Measurements from ENCODE around the gene MYO9B.

Gene MYO9B

DNA sequence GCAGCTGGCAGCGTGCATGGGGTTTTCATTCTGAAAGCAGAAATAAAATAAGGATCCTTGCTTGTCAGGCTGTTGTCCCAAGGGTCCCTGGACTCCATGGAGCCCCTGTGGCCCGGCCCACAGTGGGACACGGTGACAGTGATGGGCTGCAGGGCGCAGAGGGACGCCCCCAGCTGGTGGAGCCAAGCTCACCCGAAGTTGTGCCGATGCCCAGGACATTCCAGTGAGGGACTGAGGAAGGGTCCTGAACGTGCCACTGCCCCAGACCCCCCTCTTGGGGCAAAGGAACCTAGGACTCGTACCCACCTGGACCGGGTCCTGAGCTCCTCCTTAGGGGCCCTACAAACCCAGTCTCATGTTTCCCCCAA lies 35.0 kb downstream of the MYO9B start:
- DNase-seq (ENCODE audit: low read depth) = no peak
- no peak overlapping the region for H3K4me3 ChIP-seq (ENCODE audit: low read depth, low read length)

DNA sequence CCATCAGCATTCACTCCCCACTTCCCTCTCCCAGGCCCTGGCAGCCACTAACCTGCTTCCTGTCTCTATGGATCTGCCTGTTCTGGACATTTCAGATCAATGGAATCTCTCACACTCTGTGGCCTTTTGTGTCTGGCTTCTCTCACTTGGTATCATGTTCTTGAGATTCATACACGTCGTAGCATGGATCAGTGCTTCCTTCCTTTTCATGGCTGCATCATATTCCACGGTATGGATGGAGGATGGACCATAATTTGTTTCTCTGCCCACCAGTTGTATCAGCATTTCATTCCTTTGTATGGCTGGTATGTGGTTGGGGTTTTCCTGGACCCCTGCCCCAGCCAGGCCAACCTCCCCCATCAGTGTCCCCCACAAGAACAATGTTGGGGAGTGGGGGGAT lies 36.2 kb downstream of the MYO9B start:
- no peak for DNase-seq (ENCODE audit: low read depth)

DNA sequence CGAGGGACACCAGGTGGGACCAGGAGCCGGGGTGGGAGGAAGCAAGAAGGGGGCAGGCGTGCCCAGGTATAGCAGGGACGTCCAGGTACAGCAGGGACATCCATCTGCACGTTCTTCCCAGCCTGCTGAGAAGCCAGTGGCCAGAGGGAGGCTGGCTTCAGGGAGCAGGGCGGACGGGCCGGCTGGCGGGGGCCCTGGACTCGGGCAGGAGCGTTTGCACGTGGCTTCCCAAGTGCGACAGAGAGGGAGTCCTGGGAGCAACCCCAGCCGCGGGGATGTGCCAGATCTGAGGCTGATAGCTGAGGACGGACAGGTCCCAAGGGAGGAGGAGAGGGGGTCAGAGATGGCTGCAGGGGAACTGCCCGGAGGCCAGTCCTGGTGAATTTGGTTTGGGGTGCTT lies 36.7 kb downstream of the MYO9B start:
- H3K4me3 ChIP-seq (ENCODE audit: low read depth, low read length) = no peak overlapping the region
- DNase-seq (ENCODE audit: low read depth) = no peak

More for the DNA sequence above, 36.2 kb downstream of the MYO9B start:
- H3K4me3 ChIP-seq (ENCODE audit: low read depth, low read length) = no peak overlapping the region

DNA sequence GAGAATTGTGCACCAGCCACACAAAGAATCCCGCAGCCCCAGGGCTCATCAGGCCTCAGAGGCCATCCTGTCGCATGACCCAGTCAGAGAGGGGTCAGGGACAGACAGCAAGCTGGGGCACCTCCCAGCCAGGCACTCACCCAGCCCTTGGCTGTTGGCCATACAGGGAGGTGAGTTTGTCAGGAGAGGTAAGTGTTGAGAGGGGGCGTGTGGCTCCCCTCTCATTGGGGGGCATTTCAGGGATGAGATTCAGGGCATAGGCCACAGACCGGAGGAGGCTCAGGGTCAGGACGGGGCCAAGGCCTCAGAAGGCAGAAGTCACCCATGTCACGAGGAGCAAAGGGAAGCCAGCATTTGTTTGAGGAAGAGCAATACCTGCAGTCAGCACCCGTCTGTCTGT lies 37.1 kb downstream of the MYO9B start:
- H3K4me3 ChIP-seq (ENCODE audit: low read depth, low read length) = no peak overlapping the region
- no peak for DNase-seq (ENCODE audit: low read depth)

DNA sequence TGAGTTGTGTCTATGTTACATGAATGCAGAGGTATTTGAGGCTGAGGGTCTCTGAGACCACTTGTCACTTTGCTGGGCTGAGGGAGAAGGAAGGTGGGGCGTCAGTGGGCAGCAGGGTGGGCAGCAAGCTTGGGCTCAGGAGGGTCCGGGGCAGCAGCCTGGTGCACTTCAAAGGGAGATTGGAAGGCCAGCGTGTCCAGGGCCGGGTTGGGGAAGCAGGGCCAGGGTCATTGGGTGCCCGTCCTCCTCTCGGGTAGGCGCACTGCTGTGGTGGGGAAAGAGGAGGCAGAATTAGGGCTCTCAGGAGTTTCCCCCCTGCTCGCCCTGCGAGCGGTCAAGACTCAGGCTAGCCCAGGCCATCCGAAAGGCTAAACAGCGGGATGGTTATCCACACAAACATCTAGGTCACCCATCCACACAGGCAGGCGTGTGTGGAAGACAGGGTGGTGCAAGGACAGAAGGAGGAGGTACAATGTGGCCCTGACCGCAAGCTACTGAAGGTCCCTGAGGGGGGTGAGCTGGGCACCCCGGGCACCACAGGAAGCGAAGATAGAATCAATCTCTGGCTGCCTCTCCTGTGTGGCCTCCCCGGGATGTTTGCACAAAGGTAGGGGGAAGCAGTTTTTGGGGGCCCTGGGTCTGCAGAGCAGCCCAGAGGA lies 37.7 kb downstream of the MYO9B start:
- no peak overlapping the region for H3K4me3 ChIP-seq (ENCODE audit: low read depth, low read length)
- no peak for DNase-seq (ENCODE audit: low read depth)

DNA sequence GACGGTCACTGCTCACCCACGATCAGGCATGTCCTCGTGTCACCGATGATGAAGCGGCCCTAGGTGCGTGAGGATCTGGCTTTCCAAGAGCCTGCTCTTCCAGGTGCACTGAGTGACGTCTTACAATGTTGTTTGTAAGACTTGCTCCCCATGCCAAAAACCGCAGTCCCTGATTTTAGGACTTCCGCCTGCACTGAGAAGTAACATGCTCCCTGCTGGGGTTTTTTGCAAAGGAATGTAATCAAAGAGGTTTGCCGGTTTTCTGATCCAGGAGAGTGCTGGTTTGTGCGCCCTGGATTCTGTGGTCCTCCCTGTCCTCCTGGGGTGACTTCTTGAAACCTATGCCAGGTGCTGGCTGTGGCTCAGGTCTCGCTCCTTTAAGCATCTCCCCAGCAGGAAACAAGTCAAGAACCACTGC lies 38.8 kb downstream of the MYO9B start:
- no peak overlapping the region for H3K4me3 ChIP-seq (ENCODE audit: low read depth, low read length)
- DNase-seq (ENCODE audit: low read depth) = no peak

DNA sequence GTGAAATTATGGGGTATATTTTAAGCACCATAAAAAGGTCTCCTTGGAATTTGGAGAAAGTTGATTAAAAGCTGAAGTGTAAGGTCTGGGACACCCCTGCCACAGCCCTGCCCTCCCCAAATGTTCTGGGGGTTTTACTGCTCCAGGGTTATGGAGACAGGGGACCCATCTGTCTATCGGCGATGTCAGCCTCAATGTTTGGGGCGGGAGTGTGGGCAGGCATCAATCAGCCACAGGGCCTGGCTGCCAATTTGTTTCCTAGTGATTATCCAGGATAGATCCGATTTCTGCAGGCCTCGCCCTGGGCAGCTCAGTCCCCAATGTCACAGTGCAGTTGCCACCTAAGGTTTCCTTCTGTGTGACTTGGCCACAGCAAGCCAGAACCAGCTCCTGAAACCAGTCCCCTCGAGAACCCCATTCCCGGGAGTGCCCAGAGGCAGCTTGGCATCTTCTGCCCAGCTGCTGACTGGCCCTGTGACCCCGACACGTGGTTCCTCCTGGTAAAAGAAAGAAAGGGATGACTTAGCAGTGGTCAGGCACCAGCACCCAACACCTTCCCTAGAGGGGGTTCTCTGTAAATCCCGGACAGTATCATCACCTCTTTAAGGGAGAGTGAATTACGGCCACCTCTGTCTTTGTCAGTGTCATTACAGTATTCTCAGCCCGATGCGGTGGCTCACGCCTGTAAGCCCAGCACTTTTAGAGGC lies 41.6 kb downstream of the MYO9B start:
- no peak overlapping the region for H3K4me3 ChIP-seq (ENCODE audit: low read depth, low read length)
- DNase-seq (ENCODE audit: low read depth) = no peak

DNA sequence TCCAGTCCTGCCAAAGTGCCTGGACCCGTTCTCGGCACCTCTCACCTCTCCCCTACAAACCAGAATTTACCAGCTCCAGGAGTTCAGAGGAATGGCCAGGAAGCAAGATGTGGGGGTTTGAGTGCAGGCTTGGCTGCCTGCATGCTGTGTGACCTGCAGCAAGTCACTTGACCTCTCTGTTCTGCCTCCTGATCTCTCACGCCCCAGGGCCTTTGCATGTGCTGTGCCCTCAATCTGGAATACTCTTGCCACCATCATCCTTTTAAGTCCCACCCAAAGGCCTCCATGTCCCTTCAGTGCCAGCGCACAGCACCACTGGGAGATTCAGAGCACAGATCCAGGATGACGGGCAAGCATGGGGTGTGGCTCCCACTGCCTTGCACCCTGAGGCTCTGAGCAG lies 43.4 kb downstream of the MYO9B start:
- no peak for DNase-seq (ENCODE audit: low read depth)
- H3K4me3 ChIP-seq (ENCODE audit: low read depth, low read length) = no peak overlapping the region

DNA sequence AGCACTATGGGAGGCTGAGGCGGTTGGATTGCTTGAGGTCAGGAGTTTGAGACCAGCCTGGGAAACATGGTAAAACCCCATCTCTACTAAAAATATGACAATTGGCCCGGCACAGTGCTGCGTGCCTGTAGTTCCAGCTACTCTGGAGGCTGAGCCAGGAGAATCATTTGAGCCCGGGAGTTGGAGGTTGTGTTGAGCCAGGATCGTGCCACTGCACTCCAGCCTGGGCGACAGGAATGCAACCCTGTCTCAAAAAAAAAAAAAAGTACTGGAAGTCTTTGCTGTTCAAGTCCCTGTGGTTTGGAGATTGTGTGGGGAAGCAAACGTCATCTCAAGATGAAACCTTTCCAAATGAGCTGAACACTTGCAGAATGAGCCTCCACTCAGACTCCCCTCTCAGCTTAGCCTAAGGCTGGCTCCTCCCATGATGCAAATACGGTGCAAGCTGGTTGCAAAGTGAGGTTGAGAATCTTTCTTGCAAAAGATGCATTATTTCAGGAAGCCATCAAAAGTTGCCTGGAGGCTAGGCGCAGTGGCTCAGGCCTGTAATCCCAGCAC lies 46.2 kb downstream of the MYO9B start:
- no peak overlapping the region for H3K4me3 ChIP-seq (ENCODE audit: low read depth, low read length)
- no peak for DNase-seq (ENCODE audit: low read depth)

DNA sequence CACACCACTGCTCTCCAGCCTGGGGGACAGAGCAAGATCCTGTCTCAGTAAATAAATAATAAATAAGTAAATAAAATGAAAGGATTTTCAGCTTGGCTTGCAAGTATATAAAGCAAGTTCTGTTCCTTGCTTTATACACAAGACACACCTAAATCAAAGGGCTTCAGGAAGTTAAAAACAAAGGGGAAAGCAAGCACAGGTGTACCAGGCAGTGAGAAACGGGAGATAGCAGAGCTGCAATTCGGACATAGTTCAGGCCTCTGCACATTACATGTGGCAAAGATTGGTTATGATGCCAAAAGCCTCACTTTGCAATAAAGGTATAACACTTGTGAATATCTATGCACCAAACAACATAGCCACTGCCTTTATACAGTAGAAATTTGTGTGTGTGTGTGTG lies 47.5 kb downstream of the MYO9B start:
- DNase-seq (ENCODE audit: low read depth) = no peak

DNA sequence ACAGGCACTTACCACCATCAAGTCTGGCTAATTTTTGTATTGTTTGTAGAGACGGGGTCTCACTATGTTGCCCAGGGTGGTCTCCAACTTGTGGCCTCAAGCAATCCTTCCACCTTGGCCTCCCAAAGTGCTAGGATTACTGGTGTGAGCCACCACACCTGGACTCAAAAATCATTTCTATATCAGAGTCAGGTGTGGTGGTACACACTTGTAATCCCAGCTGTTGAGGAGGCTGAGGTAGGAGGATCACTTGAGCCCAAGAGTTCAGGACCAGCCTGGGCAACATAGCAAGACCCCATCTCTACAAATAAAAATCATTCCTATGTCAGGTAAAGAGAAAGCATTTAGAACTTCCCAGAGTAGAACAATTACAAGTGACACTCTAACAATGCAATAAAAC lies 48.4 kb downstream of the MYO9B start:
- no peak for DNase-seq (ENCODE audit: low read depth)
- no peak overlapping the region for H3K4me3 ChIP-seq (ENCODE audit: low read depth, low read length)

More for the DNA sequence above, 47.5 kb downstream of the MYO9B start:
- H3K4me3 ChIP-seq (ENCODE audit: low read depth, low read length) = no peak overlapping the region

DNA sequence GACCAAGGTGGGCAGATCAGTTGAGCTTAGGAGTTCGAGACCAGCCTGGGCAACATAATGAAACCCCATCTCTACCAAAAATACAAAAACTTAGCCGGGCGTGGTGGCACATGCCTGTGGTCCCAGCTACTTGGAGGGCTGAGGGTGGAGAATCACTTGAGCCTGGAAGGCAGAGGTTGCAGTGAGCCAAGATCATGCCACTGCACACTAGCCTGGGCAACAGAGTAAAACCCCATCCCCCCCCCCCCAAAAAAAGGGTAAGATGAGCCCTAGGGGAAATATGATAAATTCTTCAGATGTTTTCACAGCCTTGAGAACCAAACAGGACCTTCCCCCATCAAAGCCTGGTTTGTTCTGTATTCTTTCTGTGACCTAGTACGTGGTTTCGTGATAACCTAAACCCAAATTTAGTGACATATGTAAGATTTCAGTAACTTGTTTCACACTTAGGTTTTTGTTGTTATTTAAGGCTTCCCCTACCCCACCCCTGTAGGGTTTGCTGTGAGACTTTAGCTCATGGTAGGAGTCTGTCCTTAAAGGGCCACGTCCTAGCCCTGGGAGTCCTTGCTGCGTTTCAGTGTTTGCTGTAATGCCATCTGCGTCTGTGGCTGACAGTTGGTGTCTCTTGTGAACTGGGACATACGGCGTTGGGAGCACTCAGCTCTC lies 49.6 kb downstream of the MYO9B start:
- H3K4me3 ChIP-seq (ENCODE audit: low read depth, low read length) = no peak overlapping the region

DNA sequence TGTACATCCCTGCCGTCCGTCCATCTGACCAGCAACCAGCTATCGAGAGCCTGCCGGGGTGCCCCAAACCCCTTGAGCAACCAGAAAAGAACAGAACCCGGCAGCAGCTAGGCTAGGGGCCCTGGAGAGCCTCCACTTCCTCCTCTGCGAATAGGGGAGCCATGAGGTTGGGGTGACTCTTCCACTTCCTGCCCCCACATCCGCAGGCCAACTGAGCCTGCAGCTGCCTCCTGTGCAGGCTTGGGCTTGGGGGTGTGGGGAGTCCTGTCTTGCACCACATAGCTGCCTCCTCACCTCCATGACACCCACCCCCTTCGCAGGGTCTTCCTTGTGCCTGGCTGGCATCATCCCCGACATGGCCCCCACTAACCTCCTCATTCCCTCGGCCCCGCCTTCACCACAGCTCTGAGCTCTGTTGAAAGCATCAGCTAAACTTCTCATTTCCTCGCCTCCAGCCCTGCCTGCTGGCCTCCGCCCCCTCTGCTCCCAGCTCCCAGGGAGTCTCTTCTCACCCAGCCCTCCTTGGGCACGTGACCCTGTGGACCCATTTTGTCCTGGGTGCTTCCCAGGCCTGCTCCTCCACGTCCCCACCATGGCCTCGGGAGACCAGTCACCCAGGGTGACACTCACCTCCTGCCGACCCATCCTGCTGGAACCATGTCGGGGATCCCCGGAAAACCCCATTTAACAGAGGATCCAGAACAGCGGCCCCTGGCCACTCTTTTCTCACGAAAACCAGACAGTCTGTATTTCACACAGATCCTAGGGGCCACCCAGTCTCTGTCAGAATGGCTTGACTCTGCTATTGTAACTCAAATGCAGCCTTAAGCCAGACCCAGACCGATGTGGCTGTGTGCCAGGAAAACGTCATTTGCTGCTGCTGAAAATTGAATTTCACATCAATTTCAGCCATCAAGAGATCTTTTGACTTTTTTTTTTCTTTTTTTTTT lies 50.4 kb downstream of the MYO9B start:
- no peak for DNase-seq (ENCODE audit: low read depth)
- no peak overlapping the region for H3K4me3 ChIP-seq (ENCODE audit: low read depth, low read length)

More for the DNA sequence above, 49.6 kb downstream of the MYO9B start:
- no peak for DNase-seq (ENCODE audit: low read depth)

DNA sequence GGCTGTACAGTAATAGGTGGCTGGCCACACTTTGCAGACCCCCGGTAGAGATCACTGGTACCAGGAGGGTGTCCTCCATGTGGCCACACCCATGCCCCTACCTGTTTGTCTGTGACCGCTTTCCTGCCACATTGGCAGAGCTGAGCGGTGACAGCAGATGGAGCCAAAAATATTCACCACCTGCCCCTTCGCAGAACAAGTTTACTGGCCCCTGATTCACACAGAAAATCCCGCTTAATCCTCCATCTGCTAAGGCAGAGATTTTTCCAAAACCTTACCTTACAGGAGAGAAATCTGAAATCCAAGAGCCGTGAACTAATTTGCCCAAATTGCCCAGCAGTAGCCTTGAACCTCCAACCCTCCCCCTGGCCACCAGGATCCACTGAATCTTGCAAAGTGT lies 52.1 kb downstream of the MYO9B start:
- no peak for DNase-seq (ENCODE audit: low read depth)

DNA sequence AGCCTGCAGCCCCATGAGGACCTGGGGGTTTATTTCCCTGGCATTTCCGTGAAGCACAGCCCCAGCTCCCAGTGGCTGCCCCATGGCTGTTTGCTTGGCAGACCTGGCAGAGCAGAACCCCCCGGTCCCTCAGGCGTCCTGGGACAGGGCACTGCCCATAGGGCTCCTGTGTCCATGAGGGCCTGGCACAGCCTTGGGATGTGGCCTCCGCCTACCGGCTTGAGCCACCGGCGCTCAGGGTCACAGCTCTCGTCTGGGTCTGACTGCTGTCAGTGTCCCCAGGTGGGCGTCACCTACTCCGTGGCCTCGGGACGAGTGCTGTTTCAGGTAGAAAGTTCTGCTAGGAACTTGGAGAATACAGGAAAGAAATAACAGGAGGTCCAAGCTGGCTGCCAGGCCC lies 52.8 kb downstream of the MYO9B start:
- DNase-seq (ENCODE audit: low read depth) = no peak
- H3K4me3 ChIP-seq (ENCODE audit: low read depth, low read length) = no peak overlapping the region

More for the DNA sequence above, 52.1 kb downstream of the MYO9B start:
- no peak overlapping the region for H3K4me3 ChIP-seq (ENCODE audit: low read depth, low read length)

DNA sequence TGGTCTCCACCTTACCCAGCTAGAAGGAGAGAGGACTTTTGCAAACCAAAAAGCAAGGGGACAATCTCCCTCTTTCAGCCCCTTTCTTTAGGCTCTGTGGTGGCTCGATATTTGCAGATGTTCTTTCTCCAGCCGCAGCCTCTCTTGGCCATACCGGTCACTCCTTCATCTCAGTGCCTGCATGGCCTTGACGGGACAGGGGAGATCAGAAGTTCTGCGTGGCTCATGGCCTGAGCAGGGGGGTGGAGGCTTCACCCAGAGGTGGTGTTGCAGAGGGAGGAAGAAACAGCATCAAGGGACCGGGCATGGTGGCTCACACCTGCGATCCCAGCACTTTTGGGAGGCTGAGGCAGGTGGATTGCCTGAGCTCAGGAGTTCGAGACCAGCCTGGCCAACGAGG lies 53.2 kb downstream of the MYO9B start:
- DNase-seq (ENCODE audit: low read depth) = no peak
- no peak overlapping the region for H3K4me3 ChIP-seq (ENCODE audit: low read depth, low read length)

DNA sequence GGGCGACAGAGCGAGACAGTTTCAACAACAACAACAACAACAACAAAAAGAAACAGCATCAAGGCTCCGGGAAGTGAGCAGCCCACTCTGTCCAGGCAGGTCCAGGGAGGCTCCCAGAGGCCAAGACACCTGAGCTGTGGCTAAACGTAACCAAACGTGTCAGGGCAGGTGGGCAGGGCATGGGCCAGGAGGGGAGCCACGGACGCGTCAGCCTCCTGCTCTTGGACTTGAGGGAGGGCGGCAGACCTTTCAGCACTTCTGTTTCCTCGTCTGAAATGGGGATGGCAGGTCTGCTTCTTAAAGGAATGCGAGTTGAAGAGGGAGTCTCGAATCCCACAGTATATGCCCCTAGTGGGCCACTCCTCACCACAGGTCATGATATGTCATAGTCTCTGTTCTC lies 53.8 kb downstream of the MYO9B start:
- H3K4me3 ChIP-seq (ENCODE audit: low read depth, low read length) = no peak overlapping the region
- DNase-seq (ENCODE audit: low read depth) = no peak

DNA sequence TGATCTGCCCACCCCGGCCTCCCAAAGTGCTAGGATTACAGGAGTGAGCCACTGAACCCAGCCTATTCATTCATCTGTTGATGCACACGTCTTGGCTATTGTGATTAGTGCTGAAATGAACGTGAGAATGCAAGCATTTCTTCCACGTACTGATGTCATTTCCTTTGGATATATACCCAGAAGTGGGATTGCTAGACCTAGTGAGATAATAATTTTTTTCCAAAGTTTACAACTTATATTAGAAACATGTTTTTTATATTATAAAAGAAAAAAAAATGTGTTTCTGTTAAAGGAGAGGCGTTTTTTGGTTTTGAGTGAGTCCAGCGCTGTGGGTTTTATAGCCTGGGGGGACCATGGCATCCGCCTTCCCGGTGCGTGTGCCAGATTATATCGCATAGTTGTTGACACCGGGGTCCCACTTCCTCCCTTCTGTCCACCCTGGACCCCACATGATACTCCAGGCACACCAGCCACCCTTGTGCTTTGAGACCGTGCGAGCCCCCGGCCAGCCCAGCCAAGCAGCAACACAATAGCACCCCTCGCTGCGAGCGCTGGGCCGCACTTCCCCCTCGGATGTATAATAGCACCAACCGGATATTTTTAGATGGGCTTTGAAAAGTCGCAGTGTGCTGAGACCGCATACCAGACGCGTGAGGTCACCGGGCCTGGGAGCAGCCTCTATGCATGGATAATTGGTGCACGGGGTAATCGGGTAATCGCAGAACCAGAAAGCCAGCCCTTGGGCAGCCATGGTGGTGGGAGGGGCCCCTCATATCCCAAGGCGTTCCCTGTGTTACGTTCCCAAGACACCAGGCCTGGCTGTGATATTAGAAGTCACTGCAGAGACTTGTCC lies 59.6 kb downstream of the MYO9B start:
- DNase-seq (ENCODE audit: low read depth) = peak; percentile 83
- H3K4me3 ChIP-seq (ENCODE audit: low read depth, low read length) = peak overlapping the region; percentile 27

DNA sequence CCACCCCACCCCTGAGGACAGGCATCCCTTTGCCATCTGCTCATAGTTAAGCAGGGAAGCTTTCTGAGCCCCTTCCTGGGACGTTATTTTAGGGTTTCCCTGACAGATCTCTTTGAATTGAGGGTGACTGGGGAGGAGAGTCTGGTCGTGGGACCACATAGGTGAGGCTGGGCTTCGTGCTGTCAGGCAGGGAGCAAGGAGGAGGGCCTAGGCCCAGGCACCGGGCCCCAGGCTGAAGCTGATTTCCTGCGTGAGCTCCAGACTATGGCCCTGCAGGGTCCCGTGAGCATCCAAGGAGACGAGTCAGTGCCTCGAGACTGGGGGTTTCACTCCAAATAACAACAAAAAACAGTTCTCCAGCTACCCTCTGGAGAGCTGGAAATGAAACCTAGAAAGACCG lies 60.4 kb downstream of the MYO9B start:
- no peak for DNase-seq (ENCODE audit: low read depth)
- no peak overlapping the region for H3K4me3 ChIP-seq (ENCODE audit: low read depth, low read length)
